OCI-LY1 (cell line): ENCODE measurements around the gene SLCO2B1.
A peak's percentile ranks its signal among the peaks of the same experiment; 100 is the strongest.

Experiments used
- H2AFZ ChIP-seq: fragments of 200-600 bp; sonication (generic), shearing (Covaris generic); 2 replicates; pipeline ENCODE4 v1.6.0; 2014; ENCODE audit warnings: antibody characterized with exemption, mild to moderate bottlenecking, low read length
- H3F3A ChIP-seq: fragments of 200-600 bp; sonication (generic), shearing (Covaris generic); 2 replicates; pipeline ENCODE4 v1.6.0; 2014; ENCODE audit warnings: mild to moderate bottlenecking, antibody characterized with exemption, low read length, moderate library complexity; ENCODE audit not compliant: insufficient read depth
- H3K27ac ChIP-seq: fragments of 200-600 bp; sonication (generic); 2 replicates; pipeline ENCODE4 v1.5.1; 2014; ENCODE audit warnings: low read length, mixed run types, mild to moderate bottlenecking, low read depth; ENCODE audit not compliant: poor library complexity, severe bottlenecking
- H3K27me3 ChIP-seq: fragments of 200-600 bp; sonication (generic); 2 replicates; pipeline ENCODE4 v1.6.0; 2014; ENCODE audit warnings: antibody characterized with exemption, mild to moderate bottlenecking, low read length, moderate library complexity; ENCODE audit not compliant: insufficient read depth
- H3K36me3 ChIP-seq: fragments of 200-600 bp; sonication (generic); 2 replicates; pipeline ENCODE4 v1.6.1; 2014; ENCODE audit warnings: mild to moderate bottlenecking, antibody characterized with exemption, low read length, moderate library complexity, mixed read lengths; ENCODE audit not compliant: insufficient read depth
- H3K4me1 ChIP-seq: fragments of 200-600 bp; sonication (generic); 2 replicates; pipeline ENCODE4 v1.5.1; 2014; ENCODE audit warnings: mild to moderate bottlenecking, low read length, moderate library complexity; ENCODE audit not compliant: insufficient read depth, severe bottlenecking
- H3K4me2 ChIP-seq: fragments of 200-600 bp; sonication (generic), shearing (Covaris generic); 2 replicates; pipeline ENCODE4 v1.6.1; 2014; ENCODE audit warnings: low read length
- H3K4me3 ChIP-seq: fragments of 200-600 bp; sonication (generic); 2 replicates; pipeline ENCODE4 v1.5.1; 2014; ENCODE audit warnings: low read length, low read depth, mild to moderate bottlenecking, mixed read lengths; ENCODE audit not compliant: poor library complexity, severe bottlenecking
- H3K79me2 ChIP-seq: fragments of 200-600 bp; shearing (Covaris generic); 2 replicates; pipeline ENCODE4 v1.6.1; 2016; ENCODE audit warnings: mixed run types, low read length, mixed read lengths; ENCODE audit not compliant: insufficient read depth
- H3K9ac ChIP-seq: fragments of 200-600 bp; sonication (generic), shearing (Covaris generic); 2 replicates; pipeline ENCODE4 v1.6.1; 2014; ENCODE audit warnings: mild to moderate bottlenecking, low read length, mixed read lengths
- H3K9me2 ChIP-seq: fragments of 200-600 bp; sonication (generic), shearing (Covaris generic); 2 replicates; pipeline ENCODE4 v1.6.1; 2014; ENCODE audit warnings: low read depth, mild to moderate bottlenecking, low read length, mixed read lengths
- H3K9me3 ChIP-seq: fragments of 200-600 bp; shearing (Covaris generic); 2 replicates; pipeline ENCODE4 v1.6.1; 2014; ENCODE audit warnings: low read length, mixed read lengths
- H4K20me1 ChIP-seq: fragments of 200-600 bp; sonication (generic), shearing (Covaris generic); 2 replicates; pipeline ENCODE4 v1.6.0; 2016; ENCODE audit warnings: mild to moderate bottlenecking, low read length; ENCODE audit not compliant: insufficient read depth
- EZH2 ChIP-seq: fragments of 200-600 bp; sonication (generic), shearing (Covaris generic); IDR thresholded peaks from 2 replicates; pipeline ENCODE4 v1.8.0; 2017; ENCODE audit warnings: borderline replicate concordance, mixed run types, mild to moderate bottlenecking, antibody characterized with exemption, low read length, moderate library complexity, mixed read lengths
- TF ChIP-seq, protein P1 (sequence below): fragments of 200-600 bp; sonication (generic), shearing (Covaris generic); IDR thresholded peaks from 2 replicates; pipeline ENCODE4 v1.5.1; 2017; ENCODE audit warnings: mild to moderate bottlenecking, antibody characterized with exemption, low read length, moderate library complexity, mixed read lengths

The SLCO2B1 gene

DNA sequence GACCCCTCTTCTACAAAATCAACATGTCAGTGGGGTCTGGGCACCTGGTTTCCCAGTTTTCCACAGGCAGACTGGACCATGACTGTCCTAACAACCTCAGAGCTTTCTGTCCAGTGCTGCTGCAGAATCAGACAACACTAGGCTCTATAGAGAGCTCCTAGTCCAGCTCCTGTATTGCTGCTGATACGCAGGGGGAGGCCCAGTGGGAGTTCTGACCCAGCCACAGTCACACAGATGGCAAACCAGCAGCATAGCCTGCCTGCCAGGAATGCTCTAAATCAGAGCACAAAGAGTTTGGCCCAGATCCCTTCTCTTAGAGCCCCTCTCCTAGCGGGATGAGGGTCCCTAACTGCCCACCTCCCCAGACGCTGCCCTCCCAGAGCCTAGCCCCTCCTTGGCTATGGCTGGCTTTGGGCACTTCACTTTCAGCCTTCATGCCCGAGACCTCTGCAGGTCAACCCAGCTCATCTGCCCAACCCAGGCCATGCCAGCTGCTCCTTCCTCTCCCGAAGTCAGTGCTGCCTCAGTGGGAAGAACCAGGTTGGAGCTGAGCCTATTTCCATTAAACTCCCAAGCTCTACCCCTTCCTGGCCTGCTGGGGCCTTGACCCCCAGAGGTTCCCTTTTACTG, 15.8 kb upstream of the SLCO2B1 start:
- no peaks in the 10 kb centered on the region for H3K79me2 ChIP-seq
- no peaks in the 10 kb centered on the region for H4K20me1 ChIP-seq
- no peaks in the 10 kb centered on the region for H3F3A ChIP-seq
- H3K27ac ChIP-seq = no peak overlapping the region
- TF ChIP-seq EZH2 = no peak
- TF ChIP-seq, protein P1, sequence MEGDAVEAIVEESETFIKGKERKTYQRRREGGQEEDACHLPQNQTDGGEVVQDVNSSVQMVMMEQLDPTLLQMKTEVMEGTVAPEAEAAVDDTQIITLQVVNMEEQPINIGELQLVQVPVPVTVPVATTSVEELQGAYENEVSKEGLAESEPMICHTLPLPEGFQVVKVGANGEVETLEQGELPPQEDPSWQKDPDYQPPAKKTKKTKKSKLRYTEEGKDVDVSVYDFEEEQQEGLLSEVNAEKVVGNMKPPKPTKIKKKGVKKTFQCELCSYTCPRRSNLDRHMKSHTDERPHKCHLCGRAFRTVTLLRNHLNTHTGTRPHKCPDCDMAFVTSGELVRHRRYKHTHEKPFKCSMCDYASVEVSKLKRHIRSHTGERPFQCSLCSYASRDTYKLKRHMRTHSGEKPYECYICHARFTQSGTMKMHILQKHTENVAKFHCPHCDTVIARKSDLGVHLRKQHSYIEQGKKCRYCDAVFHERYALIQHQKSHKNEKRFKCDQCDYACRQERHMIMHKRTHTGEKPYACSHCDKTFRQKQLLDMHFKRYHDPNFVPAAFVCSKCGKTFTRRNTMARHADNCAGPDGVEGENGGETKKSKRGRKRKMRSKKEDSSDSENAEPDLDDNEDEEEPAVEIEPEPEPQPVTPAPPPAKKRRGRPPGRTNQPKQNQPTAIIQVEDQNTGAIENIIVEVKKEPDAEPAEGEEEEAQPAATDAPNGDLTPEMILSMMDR = no peak
- no peak overlapping the region for H3K4me2 ChIP-seq
- no peaks in the 10 kb centered on the region for H3K9me3 ChIP-seq
- no peak overlapping the region for H3K4me3 ChIP-seq
- H3K36me3 ChIP-seq = no peaks in the 10 kb centered on the region
- no peaks in the 10 kb centered on the region for H3K4me1 ChIP-seq
- H3K9ac ChIP-seq = no peak overlapping the region
- no peaks in the 10 kb centered on the region for H3K9me2 ChIP-seq
- H2AFZ ChIP-seq = no peak overlapping the region
- peaks cover 4% of the 10 kb centered on the region; the same call in 1 of the 2 replicates for H3K27me3 ChIP-seq

DNA sequence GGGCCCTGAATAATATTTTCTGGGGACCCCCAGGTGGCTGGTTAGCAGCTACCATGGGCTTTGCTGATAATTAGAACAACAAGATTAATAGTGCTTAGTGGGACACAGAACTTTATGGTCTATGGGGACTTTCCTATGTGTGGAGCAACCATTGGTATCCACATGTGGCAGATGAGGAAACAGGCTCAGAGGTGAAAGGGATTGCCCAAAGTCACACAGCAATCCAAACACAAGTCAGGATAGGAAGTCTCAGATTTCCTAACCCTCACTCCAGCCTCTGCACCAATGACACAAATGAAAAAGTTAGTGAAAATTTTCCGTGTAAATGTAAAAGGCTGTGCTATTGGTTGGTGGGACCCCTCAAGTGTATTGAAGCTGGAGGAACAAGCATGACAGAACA, 15.3 kb upstream of the SLCO2B1 start:
- Histone ChIP-seq H3K79me2 (no peaks in the 10 kb centered on the region), H3K9me2 (no peaks in the 10 kb centered on the region), H3K9ac (no peak overlapping the region), H3K4me1 (no peaks in the 10 kb centered on the region), H3K9me3 (no peaks in the 10 kb centered on the region), H3F3A (no peaks in the 10 kb centered on the region), H3K4me3 (no peak overlapping the region), H3K36me3 (no peaks in the 10 kb centered on the region), H2AFZ (no peak overlapping the region), H3K4me2 (no peak overlapping the region), H3K27me3 (peaks cover 4% of the 10 kb centered on the region; the same call in 1 of the 2 replicates), H3K27ac (no peak overlapping the region), H4K20me1 (no peaks in the 10 kb centered on the region)
- TF ChIP-seq EZH2 = no peak
- TF ChIP-seq, protein P1 = no peak

- H3K4me3 ChIP-seq = no peak overlapping the region
- no peaks in the 10 kb centered on the region for H3K79me2 ChIP-seq
- H3K9me3 ChIP-seq = no peaks in the 10 kb centered on the region
- peaks cover 2% of the 10 kb centered on the region; the same call in 1 of the 2 replicates for H3K27me3 ChIP-seq
- H3F3A ChIP-seq = no peaks in the 10 kb centered on the region
- no peak for TF ChIP-seq EZH2
- TF ChIP-seq, protein P1 = peak; percentile 97
- no peak overlapping the region for H3K9ac ChIP-seq
- H3K36me3 ChIP-seq = no peaks in the 10 kb centered on the region
- no peaks in the 10 kb centered on the region for H3K9me2 ChIP-seq
- no peaks in the 10 kb centered on the region for H4K20me1 ChIP-seq
- H2AFZ ChIP-seq = no peak overlapping the region
- no peaks in the 10 kb centered on the region for H3K4me1 ChIP-seq
- H3K27ac ChIP-seq = no peak overlapping the region
- H3K4me2 ChIP-seq = no peak overlapping the region
Observed at GRCh38 chr11:75140269-75141138, 10.4 kb upstream of the SLCO2B1 start.
